Mesendoderm (in vitro differentiated cells): ENCODE measurements around the gene TTC39B.
"Not testable (repeated sequence)": the region's sequence is repeated elsewhere in the genome, so short reads cannot be mapped to it uniquely, and the experiment has no call there.

Experiments
- DNase-seq: peaks from one replicate; pipeline ENCODE4 v3.0.0; 2013
- H2AK5ac ChIP-seq: 2 replicates; pipeline ENCODE4 v1.6.1; 2013; ENCODE audit warnings: low read length, inconsistent platforms
- H2BK120ac ChIP-seq: 2 replicates; pipeline ENCODE4 v1.6.1; 2013; ENCODE audit warnings: low read depth, mild to moderate bottlenecking, low read length, moderate library complexity, mixed read lengths
- H2BK15ac ChIP-seq: replicated peaks from 2 replicates; pipeline ENCODE4 v1.6.1; 2013; ENCODE audit warnings: low read depth, mild to moderate bottlenecking, moderate library complexity
- H2BK5ac ChIP-seq: 2 replicates; pipeline ENCODE4 v1.6.1; 2013; ENCODE audit warnings: low read length, inconsistent platforms
- H3K18ac ChIP-seq: 2 replicates; pipeline ENCODE4 v1.6.1; 2013; ENCODE audit warnings: mild to moderate bottlenecking, low read length, mixed read lengths
- H3K23ac ChIP-seq: one replicate; pipeline ENCODE4 v1.6.1; 2013; ENCODE audit warnings: low read length
- H3K27ac ChIP-seq: 2 replicates; pipeline ENCODE4 v1.5.1; 2013; ENCODE audit warnings: low read depth, mild to moderate bottlenecking, inconsistent platforms, low read length, moderate library complexity
- H3K27me3 ChIP-seq: 2 replicates; pipeline ENCODE4 v1.6.1; 2013; ENCODE audit warnings: low read length, control low read depth, mild to moderate bottlenecking, inconsistent platforms; ENCODE audit not compliant: insufficient read depth, poor library complexity
- H3K36me3 ChIP-seq: 2 replicates; pipeline ENCODE4 v1.6.1; 2013; ENCODE audit warnings: low read length, inconsistent platforms; ENCODE audit not compliant: control insufficient read depth, insufficient read depth
- H3K4ac ChIP-seq: one replicate; pipeline ENCODE4 v1.6.1; 2013; ENCODE audit warnings: low read depth, mild to moderate bottlenecking, low read length, moderate library complexity
- H3K4me1 ChIP-seq: 2 replicates; pipeline ENCODE4 v1.6.1; 2013; ENCODE audit warnings: low read depth, low read length, inconsistent platforms; ENCODE audit not compliant: control insufficient read depth
- H3K4me2 ChIP-seq: 2 replicates; pipeline ENCODE4 v1.6.1; 2013; ENCODE audit warnings: low read length
- H3K4me3 ChIP-seq: 2 replicates; pipeline ENCODE4 v1.5.1; 2013; ENCODE audit warnings: mild to moderate bottlenecking, low read length
- H3K56ac ChIP-seq: one replicate; pipeline ENCODE4 v1.6.1; 2013; ENCODE audit warnings: low read length
- H3K79me1 ChIP-seq: 2 replicates; pipeline ENCODE4 v1.6.1; 2013; ENCODE audit warnings: low read length, inconsistent platforms
- H3K79me2 ChIP-seq: 2 replicates; pipeline ENCODE4 v1.6.1; 2013; ENCODE audit warnings: mild to moderate bottlenecking, low read length; ENCODE audit not compliant: control insufficient read depth, insufficient read depth
- H3K9ac ChIP-seq: 2 replicates; pipeline ENCODE4 v1.6.1; 2013; ENCODE audit warnings: low read length, inconsistent platforms
- H4K5ac ChIP-seq: one replicate; pipeline ENCODE4 v1.6.1; 2013; ENCODE audit warnings: low read length
- H4K8ac ChIP-seq: one replicate; pipeline ENCODE4 v1.6.1; 2013; ENCODE audit warnings: low read depth, mild to moderate bottlenecking, control low read depth, low read length, moderate library complexity
- WGBS: extraction: QIAGEN DNeasy Blood & Tissue Kit; methylation state at CpG from one replicate; pipeline ENCODE4 v1.1.7; 2013; ENCODE audit warnings: low lambda C conversion rate, missing lambda C conversion rate; ENCODE audit not compliant: insufficient coverage; ENCODE audit errors: extremely low coverage; 5-methylcytosine and 5-hydroxymethylcytosine counted together

The TTC39B gene

GRCh38 chr9:15329539-15330109 lies 22.6 kb upstream of the TTC39B start:
- Histone ChIP-seq H3K27ac (no peak overlapping the region), H3K4ac (no peak overlapping the region), H2AK5ac (no peak overlapping the region), H3K56ac (no peak overlapping the region), H3K79me2 (no peaks in the 10 kb centered on the region), H4K5ac (no peak overlapping the region), H2BK15ac (no peak overlapping the region), H3K4me2 (no peak overlapping the region), H3K27me3 (no peaks in the 10 kb centered on the region), H3K9ac (no peak overlapping the region), H2BK5ac (no peak overlapping the region), H3K36me3 (no peaks in the 10 kb centered on the region), H3K18ac (no peak overlapping the region), H4K8ac (no peak overlapping the region), H3K4me1 (no peaks in the 10 kb centered on the region), H3K4me3 (no peak overlapping the region), H2BK120ac (no peak overlapping the region), H3K23ac (no peak overlapping the region), H3K79me1 (no peaks in the 10 kb centered on the region)
- peak; percentile 19 for DNase-seq
- no CpG with 5 or more reads among the region's 4 CpGs for WGBS

- Histone ChIP-seq H3K79me2 (no peaks in the 10 kb centered on the region), H2BK5ac (no peak overlapping the region), H3K36me3 (no peaks in the 10 kb centered on the region), H3K4me3 (no peak overlapping the region), H3K79me1 (no peaks in the 10 kb centered on the region), H3K27me3 (no peaks in the 10 kb centered on the region), H2AK5ac (no peak overlapping the region), H3K4me1 (no peaks in the 10 kb centered on the region), H4K8ac (no peak overlapping the region), H2BK120ac (no peak overlapping the region), H3K56ac (no peak overlapping the region), H2BK15ac (no peak overlapping the region), H3K4me2 (no peak overlapping the region), H4K5ac (no peak overlapping the region), H3K27ac (no peak overlapping the region), H3K23ac (no peak overlapping the region), H3K4ac (no peak overlapping the region), H3K9ac (no peak overlapping the region), H3K18ac (no peak overlapping the region)
- WGBS, result no CpG with 5 or more reads among the region's 1 CpG
- DNase-seq, result no peak
Observed at GRCh38 chr9:15328946-15329345, 21.9 kb upstream of the TTC39B start.

GRCh38 chr9:15322695-15323094 lies 15.7 kb upstream of the TTC39B start:
- not testable (repeated sequence) for H3K9ac ChIP-seq, H2BK5ac ChIP-seq, H4K5ac ChIP-seq, H4K8ac ChIP-seq, H2BK120ac ChIP-seq, H2BK15ac ChIP-seq, H3K23ac ChIP-seq, H3K4ac ChIP-seq, H3K79me2 ChIP-seq, H3K56ac ChIP-seq, H3K4me3 ChIP-seq, H3K27ac ChIP-seq, H3K27me3 ChIP-seq, H3K18ac ChIP-seq, H3K4me2 ChIP-seq, H2AK5ac ChIP-seq, DNase-seq, H3K36me3 ChIP-seq, H3K79me1 ChIP-seq, H3K4me1 ChIP-seq
- WGBS, result no CpG with 5 or more reads among the region's 3 CpGs

DNA sequence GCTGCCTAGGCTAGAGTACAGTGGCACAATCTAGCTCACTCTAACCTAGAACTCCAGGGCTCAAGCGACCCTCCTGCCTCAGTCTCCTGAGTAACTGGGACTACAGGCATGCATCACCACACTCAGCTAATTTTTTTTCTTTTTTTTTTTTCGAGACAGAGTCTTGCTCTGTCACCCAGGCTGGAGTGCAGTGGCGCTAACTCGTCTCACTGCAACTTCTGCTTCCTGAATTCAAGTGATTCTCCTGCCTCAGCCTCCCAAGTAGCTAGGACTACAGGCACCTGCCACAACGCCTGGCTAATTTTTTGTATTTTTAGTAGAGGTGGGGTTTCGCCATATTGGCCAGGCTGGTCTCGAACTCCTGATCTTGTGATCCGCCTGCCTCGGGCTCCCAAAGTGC lies 12.6 kb upstream of the TTC39B start:
- not testable (repeated sequence) for H3K27me3 ChIP-seq, H3K4ac ChIP-seq, H3K4me1 ChIP-seq, H2AK5ac ChIP-seq, H4K8ac ChIP-seq, H2BK120ac ChIP-seq, H3K27ac ChIP-seq, H3K79me2 ChIP-seq, H3K56ac ChIP-seq, H3K4me3 ChIP-seq, H3K23ac ChIP-seq, H3K36me3 ChIP-seq, H3K4me2 ChIP-seq, H2BK15ac ChIP-seq, H3K9ac ChIP-seq, H2BK5ac ChIP-seq, H4K5ac ChIP-seq, H3K79me1 ChIP-seq, H3K18ac ChIP-seq, DNase-seq
- WGBS, result no CpG with 5 or more reads among the region's 9 CpGs

- H3K79me1 ChIP-seq, result no peaks in the 10 kb centered on the region
- no peak overlapping the region for H2AK5ac ChIP-seq
- no peak overlapping the region for H3K56ac ChIP-seq
- no peaks in the 10 kb centered on the region for H3K4me1 ChIP-seq
- H3K18ac ChIP-seq, result no peak overlapping the region
- no peaks in the 10 kb centered on the region for H3K79me2 ChIP-seq
- DNase-seq, result no peak
- no peak overlapping the region for H3K9ac ChIP-seq
- H3K27ac ChIP-seq, result no peak overlapping the region
- H3K36me3 ChIP-seq, result no peaks in the 10 kb centered on the region
- no peak overlapping the region for H3K4me3 ChIP-seq
- H2BK120ac ChIP-seq, result no peak overlapping the region
- no peak overlapping the region for H3K4ac ChIP-seq
- H4K8ac ChIP-seq, result no peak overlapping the region
- H2BK5ac ChIP-seq, result no peak overlapping the region
- no peak overlapping the region for H2BK15ac ChIP-seq
- no peak overlapping the region for H4K5ac ChIP-seq
- no CpG with 5 or more reads among the region's 4 CpGs for WGBS
- H3K23ac ChIP-seq, result no peak overlapping the region
- no peak overlapping the region for H3K4me2 ChIP-seq
- H3K27me3 ChIP-seq, result no peaks in the 10 kb centered on the region
Observed at GRCh38 chr9:15317836-15318235, 10.8 kb upstream of the TTC39B start.

DNA sequence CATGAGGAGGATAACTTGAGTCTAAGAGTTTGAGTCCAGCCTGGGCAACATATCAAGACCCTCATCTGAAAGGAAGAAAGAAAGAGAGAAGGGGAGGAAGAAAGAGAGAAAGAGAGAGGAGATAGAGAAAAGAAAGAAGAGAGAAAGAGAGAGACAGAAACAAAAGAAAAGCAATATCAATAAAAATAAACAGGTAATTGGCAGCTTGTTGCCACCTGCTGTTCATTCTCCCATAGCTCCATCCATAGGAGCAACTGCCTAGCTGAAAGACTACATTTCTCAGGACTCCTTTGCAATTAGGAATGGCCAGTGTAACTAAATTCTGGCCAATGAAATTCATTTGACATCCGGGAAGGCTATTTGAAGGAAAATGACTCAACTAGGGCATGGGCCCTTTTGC lies 4.6 kb upstream of the TTC39B start:
- Histone ChIP-seq H4K8ac (no peak overlapping the region), H3K9ac (no peak overlapping the region), H3K4me1 (no peaks in the 10 kb centered on the region), H2BK15ac (no peak overlapping the region), H2BK120ac (no peak overlapping the region), H2AK5ac (no peak overlapping the region), H2BK5ac (no peak overlapping the region), H3K4ac (no peak overlapping the region), H3K4me2 (no peak overlapping the region), H3K18ac (no peak overlapping the region), H3K36me3 (no peaks in the 10 kb centered on the region), H3K4me3 (no peak overlapping the region), H3K27me3 (no peaks in the 10 kb centered on the region), H4K5ac (no peak overlapping the region), H3K56ac (no peak overlapping the region), H3K79me2 (no peaks in the 10 kb centered on the region), H3K23ac (no peak overlapping the region), H3K79me1 (no peaks in the 10 kb centered on the region), H3K27ac (no peak overlapping the region)
- no peak for DNase-seq
- WGBS, result no CpG with 5 or more reads among the region's 1 CpG
